Neutrophil (primary cell): ENCODE measurements around the gene CLIP4.

Source experiments
- H3K27ac ChIP-seq: fragments of 200-600 bp; sonication (generic); 2 replicates; pipeline ENCODE4 v1.5.1; 2016; ENCODE audit warnings: mild to moderate bottlenecking, moderate library complexity
- H3K27me3 ChIP-seq: fragments of 200-600 bp; sonication (generic); 2 replicates; pipeline ENCODE4 v1.6.0; 2016; ENCODE audit warnings: mild to moderate bottlenecking
- H3K36me3 ChIP-seq: fragments of 200-600 bp; sonication (generic); 2 replicates; pipeline ENCODE4 v1.5.1; 2017
- H3K4me1 ChIP-seq, 2 experiments: fragments of 200-600 bp in 1 of 2; sonication (generic) in 1 of 2; 1 replicate in 1 of 2; 2 replicates in 1 of 2; pipeline versions ENCODE4 v1.5.1 to v1.6.1; 2013 to 2016; ENCODE audit warnings: low read depth in 1 of 2, low read length in 1 of 2, mild to moderate bottlenecking in 1 of 2, moderate library complexity in 1 of 2; ENCODE audit not compliant: control insufficient read depth in 1 of 2, insufficient read depth in 1 of 2
- H3K4me3 ChIP-seq, 2 experiments: fragments of 200-600 bp in 1 of 2; sonication (generic) in 1 of 2; 1 replicate in 1 of 2; 2 replicates in 1 of 2; pipeline ENCODE4 v1.5.1; 2013 to 2016; ENCODE audit warnings: low read depth in 1 of 2, low read length in 1 of 2, mild to moderate bottlenecking in 1 of 2, moderate library complexity in 1 of 2
- H3K9me3 ChIP-seq: fragments of 200-600 bp; sonication (generic); 2 replicates; pipeline ENCODE4 v1.5.1; 2016
- TF ChIP-seq, protein P1 (sequence below): fragments of 200-600 bp; sonication (generic); IDR thresholded peaks from 2 replicates; pipeline ENCODE4 v1.5.1; 2016; ENCODE audit warnings: antibody characterized with exemption

CLIP4 gene

DNA sequence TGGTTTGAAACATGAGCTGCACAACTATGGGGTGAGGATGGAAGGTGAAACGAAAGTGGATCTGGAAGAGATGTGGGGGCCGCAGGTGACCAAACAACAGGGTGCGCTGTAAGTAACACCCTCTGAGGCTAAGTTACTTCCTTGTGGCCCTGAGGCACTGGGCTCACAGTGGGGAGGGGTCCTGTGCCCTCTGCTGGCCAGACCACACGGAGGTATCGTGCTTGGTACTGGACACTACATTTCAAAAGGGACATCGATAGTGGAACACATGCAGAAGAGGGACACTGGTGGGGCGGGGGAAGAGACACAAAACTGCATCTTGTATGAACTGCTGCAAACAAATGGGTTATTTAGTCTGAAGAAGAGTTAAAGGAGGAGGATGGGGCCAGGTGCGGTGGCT lies 110.6 kb downstream of the CLIP4 start:
- Histone ChIP-seq H3K4me1 (no peaks in the 10 kb centered on the region), H3K27ac (no peak overlapping the region), H3K36me3 (no peaks in the 10 kb centered on the region), H3K9me3 (no peaks in the 10 kb centered on the region), H3K4me3 (no peak overlapping the region), H3K27me3 (peaks cover 37% of the 10 kb centered on the region)
- TF ChIP-seq, protein P1, sequence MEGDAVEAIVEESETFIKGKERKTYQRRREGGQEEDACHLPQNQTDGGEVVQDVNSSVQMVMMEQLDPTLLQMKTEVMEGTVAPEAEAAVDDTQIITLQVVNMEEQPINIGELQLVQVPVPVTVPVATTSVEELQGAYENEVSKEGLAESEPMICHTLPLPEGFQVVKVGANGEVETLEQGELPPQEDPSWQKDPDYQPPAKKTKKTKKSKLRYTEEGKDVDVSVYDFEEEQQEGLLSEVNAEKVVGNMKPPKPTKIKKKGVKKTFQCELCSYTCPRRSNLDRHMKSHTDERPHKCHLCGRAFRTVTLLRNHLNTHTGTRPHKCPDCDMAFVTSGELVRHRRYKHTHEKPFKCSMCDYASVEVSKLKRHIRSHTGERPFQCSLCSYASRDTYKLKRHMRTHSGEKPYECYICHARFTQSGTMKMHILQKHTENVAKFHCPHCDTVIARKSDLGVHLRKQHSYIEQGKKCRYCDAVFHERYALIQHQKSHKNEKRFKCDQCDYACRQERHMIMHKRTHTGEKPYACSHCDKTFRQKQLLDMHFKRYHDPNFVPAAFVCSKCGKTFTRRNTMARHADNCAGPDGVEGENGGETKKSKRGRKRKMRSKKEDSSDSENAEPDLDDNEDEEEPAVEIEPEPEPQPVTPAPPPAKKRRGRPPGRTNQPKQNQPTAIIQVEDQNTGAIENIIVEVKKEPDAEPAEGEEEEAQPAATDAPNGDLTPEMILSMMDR: no peak

DNA sequence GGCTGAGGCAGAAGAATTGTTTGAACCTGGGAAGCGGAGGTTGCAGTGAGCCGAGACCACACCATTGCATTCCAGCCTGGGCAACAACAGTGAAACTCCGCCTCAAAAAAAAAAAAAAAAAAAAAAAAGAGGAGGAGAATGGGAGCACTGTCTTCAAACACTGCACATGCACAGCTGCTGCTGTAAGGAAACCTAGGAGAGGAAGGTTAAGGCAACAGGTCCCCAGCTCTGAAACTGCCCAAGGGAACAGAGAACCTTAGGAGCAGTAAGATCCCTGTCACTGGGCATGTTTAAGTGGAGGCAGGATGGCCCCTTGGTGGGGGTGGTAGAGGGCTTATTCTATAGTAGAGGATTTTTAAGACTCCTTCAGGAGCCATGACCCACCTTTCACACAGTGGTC lies 111.2 kb downstream of the CLIP4 start:
- no peaks in the 10 kb centered on the region for H3K4me1 ChIP-seq
- TF ChIP-seq, protein P1: no peak
- peaks cover 37% of the 10 kb centered on the region for H3K27me3 ChIP-seq
- H3K36me3 ChIP-seq: no peaks in the 10 kb centered on the region
- no peak overlapping the region for H3K27ac ChIP-seq
- no peaks in the 10 kb centered on the region for H3K9me3 ChIP-seq
- no peak overlapping the region for H3K4me3 ChIP-seq

DNA sequence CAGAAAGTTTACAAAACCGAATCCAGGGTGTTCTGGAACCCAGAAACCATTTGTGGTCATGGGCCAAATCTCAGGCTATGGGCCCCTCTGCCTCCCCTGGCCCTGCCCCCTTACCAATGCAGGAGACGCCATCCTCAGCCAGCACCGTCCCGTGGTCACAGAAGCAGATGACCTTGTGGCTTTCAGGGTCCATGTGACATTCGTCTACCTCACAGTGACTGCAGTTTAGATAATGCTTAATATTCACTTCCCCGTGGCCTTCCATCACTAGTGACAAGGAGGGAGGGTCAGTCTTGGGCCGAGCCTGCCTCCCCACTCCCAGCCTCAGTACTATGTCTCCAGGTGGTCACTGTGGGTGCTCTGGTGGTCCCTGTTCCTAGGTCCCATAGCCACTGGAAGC lies 111.6 kb downstream of the CLIP4 start:
- Histone ChIP-seq H3K4me1 (no peaks in the 10 kb centered on the region), H3K9me3 (no peaks in the 10 kb centered on the region), H3K36me3 (no peaks in the 10 kb centered on the region), H3K4me3 (no peak overlapping the region), H3K27me3 (peaks cover 37% of the 10 kb centered on the region), H3K27ac (no peak overlapping the region)
- TF ChIP-seq, protein P1: no peak

DNA sequence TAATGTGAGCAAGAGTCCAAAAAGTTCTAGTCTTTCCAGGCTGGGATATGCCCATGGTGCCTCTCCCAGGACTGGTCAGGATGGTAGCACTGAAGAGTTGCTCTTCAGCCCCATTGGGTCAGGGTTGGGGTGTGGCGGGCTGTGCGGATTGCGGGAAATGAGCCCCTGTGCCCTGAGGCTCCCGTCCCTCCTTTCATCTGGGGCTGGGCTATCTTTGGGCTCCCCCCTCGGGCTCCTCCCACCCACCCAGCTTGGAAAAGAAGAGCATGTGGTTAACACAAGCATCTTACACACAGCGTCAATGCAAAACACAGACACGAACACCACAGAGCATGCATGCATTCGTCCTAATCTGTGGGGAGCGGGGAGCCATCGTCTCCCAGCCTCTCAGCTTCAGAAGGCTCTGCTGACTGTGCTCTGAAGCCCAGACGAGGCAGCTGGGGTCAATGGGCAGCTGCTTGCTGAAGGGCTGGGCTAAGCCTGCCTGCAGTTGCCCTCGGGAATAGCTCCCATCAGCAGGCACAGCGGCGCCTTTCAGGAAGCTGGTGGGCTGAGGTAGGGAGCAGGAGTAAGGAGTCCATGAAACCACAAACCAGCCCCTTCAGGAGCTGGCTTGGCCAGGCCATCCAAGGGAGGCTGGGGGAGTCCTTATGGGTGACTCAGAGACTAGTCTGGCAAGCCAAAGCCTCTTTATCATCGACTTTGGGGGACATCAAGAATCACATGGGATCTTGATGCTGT lies 112.9 kb downstream of the CLIP4 start:
- Histone ChIP-seq H3K4me1 (no peaks in the 10 kb centered on the region), H3K27me3 (peaks cover 44% of the 10 kb centered on the region), H3K9me3 (no peaks in the 10 kb centered on the region), H3K4me3 (no peak overlapping the region), H3K27ac (no peak overlapping the region), H3K36me3 (no peaks in the 10 kb centered on the region)
- TF ChIP-seq, protein P1: no peak

DNA sequence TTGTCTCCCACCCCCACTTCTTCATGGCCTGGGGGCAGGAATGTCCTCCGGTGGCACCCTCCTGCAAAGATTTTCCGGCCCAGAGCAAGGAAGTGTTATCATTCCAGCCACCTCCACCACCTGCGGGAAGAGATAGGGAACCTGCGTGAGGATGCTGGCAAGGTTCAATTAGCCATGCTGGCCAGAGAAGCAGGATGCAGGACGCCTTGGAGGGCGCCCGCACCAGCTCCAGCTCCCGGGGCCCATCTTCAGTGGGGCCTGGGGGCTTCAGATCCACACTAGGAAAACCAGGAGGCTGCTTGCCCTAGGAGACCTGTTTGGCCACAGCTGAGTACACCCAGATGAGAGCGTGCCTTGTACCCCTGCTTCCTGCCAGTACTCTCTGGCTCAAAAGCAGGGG lies 113.7 kb downstream of the CLIP4 start:
- Histone ChIP-seq H3K4me1 (no peaks in the 10 kb centered on the region), H3K36me3 (no peaks in the 10 kb centered on the region), H3K4me3 (no peak overlapping the region), H3K27ac (no peak overlapping the region), H3K27me3 (peaks cover 38% of the 10 kb centered on the region), H3K9me3 (no peaks in the 10 kb centered on the region)
- TF ChIP-seq, protein P1: no peak
